Ureter (tissue), 1 donor: ENCODE measurements around the gene VCX2. TPM values are rescaled to one million over a fixed set of nuclear protein-coding genes. Genes with fewer than 3 reads are reported as not detected.
"Not testable (repeated sequence)": the region's sequence is repeated elsewhere in the genome, so short reads cannot be mapped to it uniquely, and the experiment has no call there.

ENCODE experiments used
- DNase-seq: peaks from one replicate; pipeline ENCODE4 v3.0.0-alpha.2; 2020; ENCODE audit warnings: low spot score
- total RNA-seq: library from RNA; stranded (reverse); gene quantifications from one replicate; pipeline ENCODE4 v1.2.4, GENCODE V29; 2023
- donor health status: DM: yes; HTN: yes; CAD: no.

Gene VCX2
- total RNA-seq, 1 donor from 2014 or later = not detected

DNA sequence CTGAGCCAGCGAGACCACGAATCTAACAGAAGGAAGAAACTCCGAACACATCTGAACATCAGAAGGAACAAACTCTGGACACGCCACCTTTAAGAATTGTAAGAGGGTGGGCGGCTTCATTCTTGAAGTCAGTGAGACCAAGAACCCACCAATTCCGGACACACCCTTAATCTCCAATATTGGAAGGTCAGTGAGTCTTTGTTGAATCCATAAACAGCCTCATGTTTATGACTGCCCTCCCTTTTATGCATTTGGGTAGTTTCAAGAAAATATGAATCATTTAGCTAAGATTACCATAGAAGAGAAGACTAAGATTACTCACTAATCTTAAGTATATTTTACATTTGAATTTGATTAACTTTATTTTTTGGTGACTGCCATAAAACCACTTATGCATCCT is 48.5 kb downstream of the VCX2 start:
- DNase-seq = no peak

DNA sequence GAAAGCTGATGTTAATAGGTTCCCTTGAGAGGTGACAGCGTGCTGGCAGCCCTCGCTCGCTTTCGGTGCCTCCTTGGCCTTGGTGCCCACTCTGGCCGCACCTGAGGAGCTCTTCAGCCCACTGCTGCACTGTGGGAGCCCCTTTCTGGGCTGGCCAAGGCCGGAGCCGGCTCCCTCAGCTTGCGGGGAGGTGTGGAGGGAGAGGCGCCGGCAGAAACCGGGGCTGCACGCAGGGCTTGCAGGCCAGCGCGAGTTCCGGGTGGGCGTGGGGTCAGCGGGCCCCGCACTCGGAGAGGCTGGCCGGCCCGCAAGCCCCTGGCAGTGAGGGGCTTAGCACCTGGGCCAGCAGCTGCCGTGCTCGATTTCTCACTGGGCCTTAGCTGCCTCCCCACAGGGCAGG is 49.7 kb downstream of the VCX2 start:
- not testable (repeated sequence) for DNase-seq

Other genes with a start within 250 kb of the VCX2 start
- 31.8 TPM for gene PNPLA4, start 243.9 kb downstream of the VCX2 start, total RNA-seq